GM18517 (cell line): ENCODE measurements around the gene TNFAIP8.

ENCODE experiments used
- ATAC-seq: cut with Tn5 transposase; IDR thresholded peaks from one replicate; pipeline ENCODE4 v1.9.1; 2021; ENCODE audit warnings: mild to moderate bottlenecking, moderate library complexity; ENCODE audit not compliant: unreplicated experiment

Gene TNFAIP8

GRCh38 chr5:119355685-119356611, at the start of gene TNFAIP8:
Gene TNFAIP8, plus strand, starts transcription at chr5:119356019. Its CDS starts 72 bp downstream, at chr5:119356091.
- ATAC-seq: no peak

DNA sequence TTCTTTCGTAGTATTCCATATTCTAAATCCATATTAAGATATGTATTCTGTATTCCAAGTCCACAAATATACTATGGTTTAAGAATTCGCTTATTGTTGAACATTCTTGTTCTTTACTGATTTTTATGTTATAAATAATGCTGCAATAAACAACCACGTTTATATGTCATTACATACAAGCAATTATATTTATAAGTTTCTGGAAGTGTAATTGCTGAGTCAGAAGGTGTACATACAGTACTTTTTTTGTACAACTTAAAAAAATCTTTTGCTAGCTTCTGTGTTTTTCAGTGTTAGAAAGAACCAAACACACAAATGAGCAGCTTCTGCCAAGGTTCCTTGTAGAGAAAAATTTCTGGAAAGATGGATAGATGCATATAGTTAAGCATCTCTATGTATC, 48.6 kb upstream of the TNFAIP8 start:
- ATAC-seq: no peak

- no peak for ATAC-seq
These were observed 46.5 kb upstream of the TNFAIP8 start for GRCh38 chr5:119309326-119309725.

DNA sequence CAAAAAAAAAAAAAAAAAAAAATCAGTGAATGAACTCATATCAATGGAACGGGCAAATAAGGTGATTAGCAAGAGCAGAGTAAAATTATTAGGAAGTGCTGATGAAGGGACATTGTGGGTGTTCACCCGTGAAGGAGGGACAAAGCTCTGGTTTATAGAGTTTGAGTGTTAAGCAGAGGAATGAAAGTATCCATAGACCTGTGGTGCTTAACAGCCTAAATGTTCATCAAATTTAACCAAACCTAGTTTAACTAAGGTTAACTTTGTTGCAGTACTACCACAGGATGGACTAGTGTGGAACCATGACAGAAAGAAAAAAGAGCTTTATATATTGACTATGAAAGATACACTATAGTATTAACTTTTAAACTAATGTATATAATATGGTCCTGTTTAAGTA, 44.1 kb upstream of the TNFAIP8 start:
- no peak for ATAC-seq

- ATAC-seq: no peak
These were observed 43.4 kb upstream of the TNFAIP8 start for GRCh38 chr5:119312403-119312802.

DNA sequence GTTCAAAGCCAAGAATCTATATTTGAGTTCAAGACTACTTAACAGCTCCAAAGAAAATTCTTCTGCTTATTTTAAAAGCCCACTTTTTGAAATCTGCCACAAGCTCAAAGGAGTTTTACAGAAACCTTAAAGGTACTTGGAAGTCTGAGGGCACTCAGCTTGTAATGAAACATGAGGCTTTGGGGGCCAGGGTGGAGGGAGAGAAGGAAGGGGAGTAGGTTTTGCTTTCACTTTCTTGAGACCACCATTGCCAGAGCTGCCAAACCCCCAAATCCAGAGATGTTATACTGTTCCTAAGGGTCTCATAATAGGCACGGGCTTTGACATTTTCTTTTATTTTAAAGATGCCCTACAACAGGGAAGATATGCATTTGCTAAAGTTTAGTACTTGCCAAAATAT, 42.6 kb upstream of the TNFAIP8 start:
- no peak for ATAC-seq

GRCh38 chr5:119313658-119314605, 41.9 kb upstream of the TNFAIP8 start:
- ATAC-seq: no peak

- peak; percentile 63 for ATAC-seq
These were observed 40.3 kb upstream of the TNFAIP8 start for GRCh38 chr5:119315516-119315949.

- no peak for ATAC-seq
These were observed 39.7 kb upstream of the TNFAIP8 start for GRCh38 chr5:119316086-119316485.

DNA sequence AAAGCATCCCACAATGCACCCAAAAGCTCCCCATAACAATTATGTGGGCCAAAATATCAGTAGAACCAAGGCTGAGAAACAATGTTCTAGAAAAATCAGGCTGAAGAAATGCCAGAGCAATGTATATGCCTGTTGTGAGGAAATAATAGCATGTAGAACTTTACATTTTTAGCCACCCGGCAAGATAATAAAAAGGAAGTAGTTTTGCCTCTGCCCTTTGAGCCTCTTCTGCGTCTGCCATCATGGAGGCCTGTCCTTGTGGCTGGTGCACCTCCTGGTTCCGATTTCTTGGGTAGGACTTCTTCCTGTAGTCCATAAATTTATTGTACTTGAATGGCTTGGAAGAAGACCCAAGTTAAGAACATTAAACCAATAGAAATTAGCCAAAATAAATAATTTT, 38.9 kb upstream of the TNFAIP8 start:
- ATAC-seq: no peak

DNA sequence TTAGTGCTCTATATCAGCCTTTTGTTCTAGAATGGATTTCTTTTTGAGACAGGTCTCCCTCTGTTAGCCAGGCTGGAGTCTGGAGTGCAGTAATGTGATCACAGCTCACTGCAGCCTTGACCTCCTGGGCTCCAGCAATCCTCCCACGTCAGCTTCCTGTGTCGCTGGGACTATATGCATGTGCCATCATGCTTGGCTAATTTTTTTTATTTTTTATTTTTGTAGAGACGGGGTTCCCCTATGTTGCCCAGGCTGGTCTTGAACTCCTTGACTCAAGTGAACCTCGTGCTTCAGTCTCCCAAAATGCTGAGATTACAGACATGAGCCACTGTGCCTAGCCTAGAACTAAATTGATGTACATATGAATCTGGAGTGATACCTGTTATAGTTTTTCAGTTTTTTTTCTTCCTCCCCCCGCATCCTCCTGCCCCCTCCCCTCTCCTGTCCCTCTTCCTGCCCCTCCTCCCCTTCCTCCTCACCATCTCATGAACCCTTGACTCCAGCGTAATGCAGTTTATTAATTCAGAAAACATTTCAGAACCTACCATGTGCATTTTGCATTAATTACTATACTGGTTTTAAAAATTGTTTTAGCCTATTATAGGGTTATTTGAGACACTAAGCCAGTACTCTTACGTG, 37.4 kb upstream of the TNFAIP8 start:
- ATAC-seq: peak; percentile 49

GRCh38 chr5:119319401-119319800, 36.4 kb upstream of the TNFAIP8 start:
- no peak for ATAC-seq

GRCh38 chr5:119319890-119320289, 35.9 kb upstream of the TNFAIP8 start:
- ATAC-seq: no peak

DNA sequence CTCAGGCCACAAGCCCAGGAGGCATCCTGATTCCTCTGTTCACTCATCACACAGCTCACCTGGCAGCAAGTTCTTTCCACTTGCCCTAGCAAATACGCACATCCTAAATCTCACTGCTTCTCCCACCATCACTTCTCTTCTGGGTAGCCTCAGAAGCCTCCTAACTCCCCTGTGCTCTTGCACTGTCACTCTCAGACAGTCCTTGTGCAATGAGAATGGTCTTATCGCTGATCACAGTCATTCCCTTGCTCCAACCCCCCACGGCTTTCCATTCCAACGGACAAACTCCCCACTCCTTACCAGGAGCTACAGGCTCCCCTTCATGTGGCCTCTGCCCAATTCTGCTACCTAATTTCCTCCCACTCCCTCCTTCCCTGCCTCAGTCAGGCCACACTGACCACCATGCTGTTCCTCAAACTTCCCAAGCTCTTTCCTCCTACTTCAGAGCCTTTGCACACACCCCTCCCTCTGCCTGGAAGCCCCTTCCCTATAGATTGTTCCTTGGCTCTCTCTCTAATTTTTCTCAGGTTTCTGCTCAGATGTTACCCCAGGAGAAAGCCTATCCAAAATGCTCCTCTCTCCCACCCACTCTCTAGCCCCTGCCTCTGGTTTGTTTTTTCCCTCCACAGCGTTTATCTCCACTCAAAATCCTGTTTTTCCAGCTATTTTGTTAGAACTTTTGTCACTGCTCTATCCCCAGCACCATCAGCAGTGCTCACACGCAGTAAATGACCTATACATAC, 34.1 kb upstream of the TNFAIP8 start:
- no peak for ATAC-seq

DNA sequence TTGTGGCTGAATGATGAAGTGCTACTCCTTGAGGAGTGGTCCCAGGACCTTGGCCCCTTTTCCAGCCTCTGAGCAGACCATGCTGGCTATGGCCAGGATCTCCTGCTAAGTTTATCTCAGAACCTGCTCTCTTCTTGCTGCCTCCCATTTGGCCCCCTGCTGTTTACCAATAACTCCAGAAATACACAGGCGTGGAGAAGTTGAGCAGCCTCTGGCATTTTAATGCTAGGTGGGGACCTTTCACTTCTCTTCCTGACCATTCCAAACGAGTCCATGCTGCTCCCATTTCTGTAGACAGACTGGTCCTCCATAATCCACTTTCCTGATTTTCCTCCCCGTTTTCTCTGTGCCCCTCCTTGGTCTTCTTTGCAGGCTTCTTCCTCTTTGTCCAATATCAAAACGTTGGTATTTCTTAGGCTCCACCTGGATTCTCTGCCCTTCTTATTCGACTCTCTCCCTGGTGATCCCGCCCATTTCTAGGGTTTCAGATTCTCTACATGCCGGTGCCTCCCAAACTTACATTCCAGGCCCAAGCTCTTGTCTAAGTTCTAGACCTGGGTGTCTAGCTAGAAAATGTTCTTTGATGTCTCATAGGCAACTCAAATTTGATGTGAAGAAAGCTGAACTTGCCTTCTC, 33.4 kb upstream of the TNFAIP8 start:
- no peak for ATAC-seq

- ATAC-seq: peak; percentile 40
These were observed 32.8 kb upstream of the TNFAIP8 start for GRCh38 chr5:119322948-119323537.

DNA sequence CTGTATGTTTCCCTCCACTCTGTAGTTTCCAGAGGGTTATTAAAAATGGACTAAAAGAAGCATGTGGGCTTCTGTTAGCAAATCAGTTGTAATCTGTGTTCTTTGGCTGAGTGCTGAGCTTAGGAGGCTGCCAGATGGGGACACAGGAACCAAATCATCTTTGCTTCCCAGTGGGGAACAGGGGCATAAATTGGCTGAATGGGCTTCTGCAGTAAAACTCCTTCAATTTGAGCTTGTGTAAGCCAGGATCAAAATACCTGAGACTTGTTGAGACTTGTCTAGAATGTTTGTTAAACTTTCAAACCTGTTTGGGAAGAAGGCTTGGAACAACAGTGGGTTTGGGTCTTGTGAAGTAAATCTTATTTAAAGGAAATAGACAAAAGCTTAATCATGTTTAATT, 32.2 kb upstream of the TNFAIP8 start:
- ATAC-seq: no peak

GRCh38 chr5:119324842-119325241, 31.0 kb upstream of the TNFAIP8 start:
- no peak for ATAC-seq

- no peak for ATAC-seq
These were observed 28.8 kb upstream of the TNFAIP8 start for GRCh38 chr5:119327018-119327417.
